GM19468 (cell line): ENCODE results near the gene TSR1.
A peak's percentile ranks its signal among the peaks of the same experiment; 100 is the strongest.

Experiments used
- ATAC-seq: cut with Tn5 transposase; IDR thresholded peaks from one replicate; pipeline ENCODE4 v1.9.1; 2021; ENCODE audit warnings: mild to moderate bottlenecking, moderate library complexity, moderate number of reproducible peaks; ENCODE audit not compliant: unreplicated experiment; ENCODE audit errors: extremely low read depth

Gene TSR1

DNA sequence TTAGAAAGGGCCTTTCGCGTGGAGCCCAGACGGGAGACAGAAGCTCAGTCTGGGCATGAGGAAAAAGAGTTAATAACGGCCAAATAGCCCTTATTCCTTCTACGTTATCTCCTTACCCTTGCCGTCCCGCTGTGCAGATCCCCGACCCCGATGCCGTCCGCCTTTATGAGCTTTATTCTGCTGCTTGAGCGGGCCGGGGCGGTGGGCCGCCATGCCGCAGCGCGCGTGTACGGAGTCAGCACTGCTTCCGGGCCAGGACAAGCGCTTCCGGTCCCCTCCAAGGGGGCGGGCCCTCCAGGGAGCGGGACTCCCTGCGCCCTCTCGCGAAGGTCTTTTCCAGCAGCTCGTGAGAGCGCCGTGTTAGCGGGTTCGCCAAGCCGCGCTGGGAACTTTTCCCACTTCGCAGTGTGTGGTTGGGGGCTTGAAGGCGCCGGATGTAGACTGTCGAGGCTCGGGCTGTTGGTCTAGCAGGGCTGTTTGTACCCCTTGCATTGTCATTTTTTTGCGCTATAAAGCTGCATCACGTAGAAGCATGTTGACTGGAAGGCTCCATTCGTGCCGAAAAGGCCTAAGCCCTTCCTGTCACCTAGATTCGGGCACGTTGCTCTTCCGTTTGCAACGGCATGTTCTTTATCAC is at the start of gene TSR1:
TSR1 (minus strand) TSS at position 243 of the 637 bp plus-strand sequence; CDS start at position 213, 30 bp downstream.
- peak; percentile 55 for ATAC-seq

DNA sequence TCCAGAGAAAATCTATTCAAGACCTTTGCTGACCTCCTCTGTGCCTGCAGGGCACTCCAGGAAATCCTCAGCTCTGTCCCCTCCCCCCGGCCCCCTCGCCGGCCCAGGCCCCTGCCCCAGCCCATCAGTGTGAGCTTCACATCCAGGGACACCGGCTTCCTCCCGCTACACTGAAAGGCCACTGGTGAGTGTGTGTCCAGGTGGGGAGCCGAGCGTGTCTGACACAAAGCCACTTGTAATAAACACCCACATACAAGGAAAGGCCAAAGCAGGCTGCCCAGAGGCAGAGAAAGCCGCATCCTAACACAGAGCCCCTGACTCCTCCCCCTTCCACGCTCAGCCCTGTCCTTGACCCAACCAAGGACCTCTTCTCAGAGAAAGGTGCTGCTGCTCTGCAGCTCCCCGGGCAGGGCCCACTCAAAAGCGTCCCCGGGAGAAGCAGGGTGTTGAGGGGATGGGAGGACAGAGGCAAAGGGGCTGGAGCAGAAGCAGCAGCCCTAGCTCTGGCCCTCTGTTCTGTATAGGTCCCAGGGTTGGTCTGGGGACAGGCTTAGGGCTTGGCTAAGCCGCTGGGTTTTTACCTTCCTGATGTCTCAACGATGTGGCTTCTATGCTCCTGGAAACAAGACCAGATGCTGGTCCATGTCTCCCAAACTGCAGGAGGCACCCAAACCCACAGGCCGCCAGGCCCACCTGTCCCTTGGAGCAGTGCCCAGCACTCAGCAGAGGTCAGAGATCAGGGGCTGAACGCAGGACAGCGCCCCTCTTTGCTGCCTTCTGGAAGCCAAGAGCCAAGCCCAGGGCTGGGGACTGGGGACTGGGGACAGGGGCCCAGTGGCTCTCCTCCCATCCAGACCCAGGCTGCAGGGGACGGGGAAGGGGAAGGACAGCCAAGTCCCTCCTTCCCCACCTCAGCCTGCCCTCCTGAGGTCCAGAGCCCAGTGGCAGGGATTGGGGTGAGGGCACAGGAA is 49.3 kb upstream of the TSR1 start:
- no peak for ATAC-seq

- no peak for ATAC-seq
These were observed 48.3 kb upstream of the TSR1 start for GRCh38 chr17:2384439-2385127.

GRCh38 chr17:2383628-2384167 is 47.4 kb upstream of the TSR1 start:
- ATAC-seq = no peak

GRCh38 chr17:2380950-2381649 is 44.8 kb upstream of the TSR1 start:
- no peak for ATAC-seq

GRCh38 chr17:2380226-2380922 is 44.1 kb upstream of the TSR1 start:
- no peak for ATAC-seq

- no peak for ATAC-seq
These were observed 43.4 kb upstream of the TSR1 start for GRCh38 chr17:2379489-2380225.

- ATAC-seq = no peak
These were observed 42.6 kb upstream of the TSR1 start for GRCh38 chr17:2378905-2379304.

DNA sequence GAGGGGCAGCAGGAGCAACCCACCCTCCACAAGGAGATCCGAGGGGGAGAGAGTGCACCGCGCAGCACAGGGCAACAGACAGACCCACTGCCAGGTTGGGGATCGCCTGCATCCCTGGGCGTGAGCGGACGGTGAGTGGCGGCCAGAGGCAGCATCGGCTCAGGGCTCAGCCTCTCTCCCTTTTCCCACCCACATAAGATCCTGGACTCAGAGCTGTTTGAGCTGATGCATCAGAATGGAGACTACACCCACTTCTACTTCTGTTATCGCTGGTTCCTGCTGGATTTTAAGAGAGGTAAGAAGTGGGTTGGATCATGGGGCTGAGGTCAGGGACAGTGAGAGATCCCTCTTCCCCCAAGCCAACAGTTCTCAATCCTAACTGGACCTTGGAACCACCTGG is 41.4 kb upstream of the TSR1 start:
- no peak for ATAC-seq

GRCh38 chr17:2376107-2376506 is 39.9 kb upstream of the TSR1 start:
- ATAC-seq = no peak

GRCh38 chr17:2375406-2375805 is 39.1 kb upstream of the TSR1 start:
- no peak for ATAC-seq

DNA sequence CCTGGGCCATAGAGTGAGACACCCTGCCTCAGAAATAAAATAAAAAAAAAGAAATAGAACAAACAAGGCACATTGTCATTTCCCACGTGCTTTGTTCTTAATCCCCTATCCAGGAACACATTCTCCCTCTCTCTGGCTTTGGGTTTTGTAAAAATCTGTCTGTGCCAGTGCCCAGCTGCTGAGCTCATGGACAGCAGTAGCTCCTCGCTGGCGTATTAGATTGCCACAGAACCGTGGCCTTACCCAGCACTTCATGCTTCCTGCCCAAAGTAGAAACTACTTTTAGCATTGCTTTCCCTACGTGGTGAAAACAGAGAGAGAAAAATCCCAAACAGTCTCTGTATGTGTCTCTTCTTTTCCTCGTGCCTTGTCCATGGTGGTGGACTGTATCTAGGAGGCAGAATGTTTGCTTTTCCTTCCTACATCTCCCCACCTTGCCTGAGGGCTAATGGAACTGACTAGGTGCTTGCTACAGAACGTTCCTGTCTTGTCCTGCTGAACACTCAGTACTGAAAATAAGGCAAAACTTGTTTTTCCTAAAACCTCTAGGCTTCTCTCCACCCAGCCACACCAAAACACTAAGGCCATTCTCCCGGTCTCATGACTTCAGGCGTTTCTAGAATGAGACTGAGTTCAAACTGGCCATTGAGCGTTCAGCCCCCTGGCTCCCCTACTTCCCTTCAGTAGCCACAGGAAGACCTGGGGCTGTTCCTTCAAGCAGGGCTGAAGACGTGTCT is 38.5 kb upstream of the TSR1 start:
- no peak for ATAC-seq

- no peak for ATAC-seq
These were observed 36.9 kb upstream of the TSR1 start for GRCh38 chr17:2373179-2373578.

GRCh38 chr17:2372681-2373080 is 36.4 kb upstream of the TSR1 start:
- no peak for ATAC-seq

DNA sequence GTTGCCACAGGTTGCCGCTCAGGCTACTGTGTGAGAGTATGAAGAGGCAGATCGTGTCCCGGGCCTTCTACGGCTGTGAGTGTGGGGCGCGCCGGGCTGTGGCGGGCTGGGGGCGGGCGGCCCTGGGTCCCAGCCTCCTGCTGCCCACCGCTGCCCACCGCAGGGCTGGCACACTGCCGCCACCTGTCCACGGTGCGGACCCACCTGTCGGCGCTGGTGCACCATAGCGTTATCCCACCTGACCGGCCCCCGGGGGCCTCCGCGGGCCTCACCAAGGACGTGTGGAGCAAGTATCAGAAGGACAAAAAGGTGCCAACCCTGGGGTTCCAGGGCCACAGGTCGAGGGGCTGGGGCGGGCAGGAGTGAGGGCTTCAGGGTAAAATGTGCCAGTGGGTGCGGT is 35.9 kb upstream of the TSR1 start:
- ATAC-seq = no peak

GRCh38 chr17:2371183-2372130 is 35.2 kb upstream of the TSR1 start:
- ATAC-seq = no peak

- ATAC-seq = no peak
These were observed 33.9 kb upstream of the TSR1 start for GRCh38 chr17:2370211-2370589.
